NCI-H2171 treated with DMSO at 0.1 percent for 48 hours (cell line): ENCODE measurements around the gene STAT6.
"Not testable (repeated sequence)": the region's sequence is repeated elsewhere in the genome, so short reads cannot be mapped to it uniquely, and the experiment has no call there.

Experiments used
- DNase-seq: peaks from one replicate; lab custom pipeline; 2025; lab: John Stamatoyannopoulos, UW

The STAT6 gene

DNA sequence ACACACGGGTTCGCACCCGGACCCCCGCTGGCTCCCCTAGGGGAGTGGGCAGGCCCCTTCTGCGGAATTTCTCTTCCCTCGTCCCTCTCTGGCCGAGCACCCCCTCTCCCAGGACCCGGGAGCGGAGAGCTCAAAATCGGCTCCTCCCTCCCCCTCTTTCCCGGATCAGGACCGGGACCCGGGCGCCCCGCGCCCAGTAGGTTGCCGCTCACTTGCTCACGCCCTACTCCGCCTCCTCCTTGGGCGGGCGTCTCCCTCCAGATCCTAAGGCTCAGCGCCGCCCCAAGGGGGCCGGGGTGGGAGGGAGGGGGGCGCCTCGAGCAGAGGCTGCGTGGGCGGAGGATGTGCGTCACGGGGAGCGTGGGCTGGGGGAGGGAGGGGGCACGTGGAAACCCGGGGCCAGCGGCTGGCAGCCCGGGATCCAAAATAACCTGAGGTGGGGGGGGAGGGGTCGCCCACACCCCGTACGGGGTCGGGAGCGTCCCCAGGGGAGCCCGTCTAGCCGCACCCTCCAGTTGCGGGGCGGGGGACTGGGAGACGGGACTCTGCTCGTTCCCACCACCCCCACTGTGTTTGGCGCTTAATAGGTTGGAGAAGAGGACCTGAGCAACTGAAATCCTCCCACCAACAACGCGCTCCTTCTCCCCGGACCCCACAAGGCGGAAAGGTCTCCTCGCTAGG lies 24.0 kb downstream of the STAT6 start:
- peak; percentile 81 for DNase-seq

DNA sequence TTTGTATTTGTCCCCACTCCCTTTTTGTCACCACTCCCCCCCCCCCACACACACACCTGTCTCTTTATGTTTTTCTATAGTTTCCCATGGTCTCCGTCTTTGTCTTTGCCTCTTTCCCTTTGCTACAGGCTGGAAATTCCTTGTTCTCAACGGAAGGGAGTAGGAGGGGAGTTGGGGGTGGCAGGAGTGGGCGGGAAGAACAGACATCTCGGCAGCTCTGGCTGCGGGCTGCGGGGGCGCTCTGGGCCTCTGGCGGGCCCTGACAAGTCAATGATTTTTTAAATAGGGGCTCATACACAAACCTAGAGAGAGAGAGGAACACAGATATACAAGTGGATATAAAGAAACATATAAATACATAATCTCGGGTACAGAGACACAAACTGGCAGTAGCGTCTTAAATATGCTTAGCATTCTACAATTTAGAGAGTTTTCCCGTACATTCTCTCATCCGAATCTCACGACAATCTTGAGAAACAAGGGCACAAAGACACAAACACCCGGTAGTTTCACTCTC lies 24.6 kb downstream of the STAT6 start:
- peak; percentile 79 for DNase-seq

DNA sequence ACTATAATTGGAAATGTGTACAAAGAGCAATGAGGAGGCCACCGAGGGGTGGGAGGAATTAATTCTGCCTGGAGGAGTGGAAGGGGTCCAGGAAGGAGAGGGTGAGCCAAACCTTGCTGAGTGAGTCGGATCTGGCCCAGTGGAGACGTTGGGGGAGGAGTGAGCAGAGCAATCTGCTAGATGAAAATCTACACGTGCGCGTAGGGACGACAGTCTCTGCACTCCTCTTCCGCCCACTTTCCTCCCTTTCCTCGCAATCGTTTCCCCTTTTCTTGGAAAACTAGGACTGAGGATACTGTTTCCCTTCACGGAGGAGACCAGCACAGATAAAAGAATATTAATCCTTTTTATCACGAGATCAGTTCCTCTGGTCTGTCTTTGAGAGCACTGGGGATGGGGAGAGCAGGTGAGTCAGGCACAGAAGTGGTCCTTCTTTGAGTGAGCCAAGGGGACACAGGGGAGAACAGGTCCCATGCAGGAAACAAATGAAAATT lies 25.1 kb downstream of the STAT6 start:
- no peak for DNase-seq

DNA sequence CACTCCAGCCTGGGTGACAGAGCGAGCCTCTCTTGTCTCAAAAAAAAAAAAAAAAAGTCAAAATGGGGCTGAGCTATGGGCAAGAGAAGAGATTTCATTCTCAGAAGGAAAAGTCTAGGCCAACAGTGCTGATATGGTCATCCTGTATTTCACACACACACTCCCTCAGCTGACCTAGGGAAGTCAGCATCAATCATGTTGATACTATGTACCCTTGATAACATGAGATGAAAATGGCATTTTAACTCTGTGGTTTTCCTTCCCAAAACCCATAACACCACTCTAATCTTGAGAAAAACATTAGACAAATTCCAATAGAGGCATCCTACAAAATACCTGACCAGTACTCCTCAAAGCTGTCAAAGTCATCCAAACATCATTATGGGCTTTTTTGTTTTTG lies 30.3 kb downstream of the STAT6 start:
- no peak for DNase-seq

DNA sequence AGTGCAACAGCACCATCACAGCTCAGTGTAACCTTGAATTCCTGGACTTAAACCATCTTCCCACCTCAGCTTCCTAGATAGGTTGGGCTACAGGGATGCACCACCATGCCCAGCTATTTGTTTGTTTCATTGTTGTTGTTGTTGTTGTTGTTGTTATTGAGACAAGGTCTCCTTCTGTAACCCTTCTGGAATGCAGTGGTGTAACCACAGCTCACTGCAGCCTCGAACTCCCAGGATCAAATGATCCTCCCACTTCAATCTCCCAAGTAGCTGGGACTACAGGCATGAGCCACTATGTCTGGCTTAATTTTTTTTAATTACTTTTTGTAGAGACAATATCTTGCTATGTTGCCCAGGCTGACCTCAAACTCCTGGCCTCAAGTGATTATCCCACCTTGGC lies 31.3 kb downstream of the STAT6 start:
- no peak for DNase-seq

DNA sequence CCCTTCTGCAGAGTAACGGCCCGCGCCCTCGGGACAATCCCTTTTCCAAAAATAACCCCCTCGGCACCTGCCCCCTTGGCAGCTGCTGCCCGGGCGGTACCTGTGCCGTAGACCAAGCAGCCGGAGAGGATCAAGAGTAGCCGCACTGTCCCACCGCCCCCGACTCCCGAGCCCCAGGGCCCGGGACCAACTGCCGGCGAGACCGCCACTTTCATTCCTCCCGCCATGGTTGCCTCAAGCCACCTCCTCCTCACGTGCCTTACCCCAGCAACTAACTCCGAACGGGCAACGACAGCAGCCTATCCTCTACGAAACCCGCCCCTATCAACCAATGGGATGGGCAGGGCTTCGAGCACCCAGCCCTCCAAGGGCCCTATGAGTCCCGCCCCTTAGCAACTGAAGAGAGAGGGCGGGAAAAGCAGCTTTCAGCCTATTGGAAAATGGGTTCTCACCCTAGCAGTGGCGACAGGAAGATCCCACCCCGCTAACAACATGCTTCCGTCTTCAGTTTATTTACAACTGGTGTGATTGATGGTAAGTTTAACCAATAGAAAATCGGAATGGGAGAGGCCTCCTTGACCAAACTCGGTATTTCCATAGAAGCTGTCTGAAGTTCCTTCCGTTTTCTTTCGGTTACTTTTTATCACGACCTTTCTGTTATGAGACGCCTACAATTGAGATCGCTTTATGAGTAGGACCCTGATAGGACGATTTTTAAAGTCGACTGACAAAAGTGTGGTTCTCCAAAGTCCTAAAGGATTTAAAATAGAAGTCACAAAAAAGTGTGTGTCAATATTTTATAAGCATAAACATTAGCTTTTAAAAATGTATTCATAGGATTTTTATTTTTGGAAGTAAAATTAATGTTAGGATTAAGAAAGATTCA lies 32.4 kb downstream of the STAT6 start, which contains the start of gene NEMP1:
Gene NEMP1 (minus strand): TSS at position 273 of the 886 bp plus-strand sequence. CDS start 46 bp downstream, at position 227.
- DNase-seq: peak; percentile 100

DNA sequence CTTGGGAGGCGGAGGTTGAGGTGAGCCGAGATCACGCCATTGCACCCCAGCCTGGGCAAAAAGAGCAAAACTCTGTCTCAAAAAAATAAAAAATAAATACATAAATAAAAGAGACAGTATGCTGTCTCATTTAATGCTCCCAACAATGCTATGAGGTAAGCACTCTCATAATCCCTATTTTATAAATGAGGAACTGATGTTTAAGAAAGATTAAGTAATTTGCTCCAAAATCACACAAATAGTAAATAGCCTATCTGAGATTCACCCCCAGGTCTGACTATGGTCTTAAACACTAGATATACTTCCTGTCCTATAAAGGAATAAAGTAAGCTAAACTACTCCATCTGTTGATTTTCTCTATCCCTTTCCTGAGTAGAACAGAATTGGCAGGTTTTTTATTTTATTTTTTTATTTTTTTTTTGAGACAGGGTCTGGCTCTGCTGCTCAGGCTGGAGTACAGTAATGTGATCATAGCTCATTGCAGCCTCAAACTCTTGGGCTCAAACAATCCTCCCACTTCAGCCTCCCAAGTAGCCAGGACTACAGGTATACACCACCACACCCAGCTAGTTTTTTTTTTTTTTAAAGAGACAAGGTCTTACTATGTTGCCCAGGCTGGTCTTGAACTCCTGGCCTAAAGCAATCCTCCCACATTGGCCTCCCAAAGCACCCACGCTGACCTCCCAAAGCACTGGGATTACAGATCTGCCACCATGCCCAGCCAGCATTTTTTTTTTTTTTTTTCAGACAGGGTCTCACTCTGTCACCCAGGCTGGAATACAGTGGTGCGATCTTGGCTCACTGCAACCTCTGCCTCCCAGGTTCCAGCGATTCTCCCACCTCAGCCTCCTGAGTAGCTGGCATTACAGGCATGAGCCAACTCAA lies 37.4 kb downstream of the STAT6 start:
- DNase-seq: not testable (repeated sequence)

DNA sequence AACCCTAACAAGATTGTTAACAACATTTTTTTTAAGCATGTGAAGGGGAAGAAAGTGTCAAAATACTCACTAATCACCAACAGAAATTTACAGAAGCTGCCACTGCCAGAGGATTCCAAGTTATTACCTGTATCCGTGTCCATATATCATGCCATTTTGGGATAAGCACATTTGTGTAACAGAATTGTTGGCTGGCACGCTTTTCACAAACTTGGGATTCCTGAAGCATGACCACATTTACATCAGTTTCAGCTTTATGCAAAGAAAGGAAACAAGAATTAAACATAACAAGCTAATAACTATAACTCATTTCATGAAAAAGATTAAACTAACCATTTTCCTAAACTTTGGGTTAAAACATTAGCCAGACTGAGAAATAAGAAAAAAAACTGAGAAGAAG lies 38.5 kb downstream of the STAT6 start:
- DNase-seq: no peak

DNA sequence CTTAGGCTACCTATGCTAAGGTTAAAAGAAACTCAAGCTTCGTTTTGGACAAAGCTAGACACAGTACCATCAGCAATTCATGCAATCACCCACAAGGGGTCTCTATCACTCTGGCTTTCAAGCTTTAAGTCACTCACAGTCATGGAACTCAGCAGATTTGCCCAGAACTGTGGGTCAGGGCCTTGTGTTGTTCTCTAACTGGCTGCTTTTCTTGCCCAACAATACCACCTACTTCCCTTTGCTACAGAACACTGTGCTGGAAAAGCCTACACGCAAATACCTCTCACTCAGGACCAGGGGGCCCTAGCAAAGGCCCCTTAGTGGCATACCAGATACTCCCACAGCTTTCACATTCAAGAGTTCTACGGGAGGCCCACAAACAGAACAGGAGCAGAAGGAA lies 41.6 kb downstream of the STAT6 start:
- DNase-seq: peak; percentile 68

DNA sequence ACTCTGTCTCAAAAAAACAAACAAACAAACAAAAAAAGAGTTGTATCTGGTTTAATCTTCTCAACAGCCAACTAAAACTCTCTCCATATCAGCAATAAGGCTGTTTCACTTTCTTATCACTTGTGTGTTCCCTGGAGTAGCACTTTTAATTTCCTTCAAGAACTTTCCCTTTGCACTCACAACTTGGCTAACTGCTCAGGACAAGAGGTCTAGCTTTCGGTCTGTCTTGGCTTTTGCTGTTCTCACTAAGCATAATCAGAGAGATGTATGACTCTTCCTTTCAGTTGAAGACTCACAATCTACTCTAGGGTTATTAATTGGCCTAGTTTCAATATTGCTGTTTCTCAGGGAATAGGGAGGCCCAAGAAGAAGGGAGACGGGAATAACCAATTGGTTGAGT lies 44.9 kb downstream of the STAT6 start:
- no peak for DNase-seq

DNA sequence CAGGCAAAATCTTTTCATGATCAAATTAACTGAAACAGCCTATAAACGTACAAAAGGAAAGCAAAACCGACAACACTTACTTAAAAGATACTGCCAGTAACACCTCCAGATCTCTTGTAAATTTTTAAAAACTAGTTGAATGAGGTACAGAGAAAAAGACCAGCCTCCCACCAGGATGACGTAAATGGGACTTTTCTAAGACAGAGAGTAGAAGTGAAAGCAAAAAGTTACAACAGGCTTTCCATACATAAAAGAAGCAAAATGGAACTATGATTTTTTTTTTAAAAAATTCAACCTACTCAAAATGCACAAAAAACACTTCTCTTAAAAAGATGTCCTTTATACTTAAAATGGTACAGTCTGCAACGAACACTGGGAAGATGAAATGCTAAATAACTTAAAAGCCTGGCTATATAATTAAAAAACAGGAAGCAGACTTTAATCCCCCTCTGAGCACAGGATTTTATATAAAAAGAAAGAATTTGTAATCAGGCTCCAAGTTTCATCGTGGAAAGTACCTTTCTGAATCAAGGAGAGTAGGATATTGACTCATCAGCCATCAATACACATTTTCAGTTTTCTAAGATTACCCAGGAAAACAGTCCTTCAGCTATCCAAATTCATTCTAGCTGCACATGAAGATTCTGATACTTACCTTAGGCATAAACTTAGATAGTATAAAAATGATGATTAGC lies 47.0 kb downstream of the STAT6 start:
- DNase-seq: no peak

DNA sequence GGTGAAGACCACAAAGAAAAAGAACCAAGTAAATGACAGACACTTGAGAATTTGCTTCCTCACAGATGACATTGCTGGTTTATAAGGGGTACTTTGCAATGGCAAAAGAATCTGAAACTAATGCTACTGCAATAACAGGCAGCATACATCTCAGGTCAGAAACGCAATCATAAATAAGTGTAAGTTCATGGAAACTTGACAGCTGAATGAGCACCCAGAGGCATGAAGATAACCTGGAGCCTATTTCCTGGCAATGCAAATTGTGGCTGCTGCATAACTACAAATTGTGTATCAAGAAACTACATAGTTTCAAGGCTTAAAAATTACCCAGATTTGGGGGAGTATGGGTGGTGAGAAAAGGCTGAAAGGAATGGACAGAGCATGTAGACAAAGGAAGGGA lies 52.7 kb downstream of the STAT6 start:
- DNase-seq: no peak

DNA sequence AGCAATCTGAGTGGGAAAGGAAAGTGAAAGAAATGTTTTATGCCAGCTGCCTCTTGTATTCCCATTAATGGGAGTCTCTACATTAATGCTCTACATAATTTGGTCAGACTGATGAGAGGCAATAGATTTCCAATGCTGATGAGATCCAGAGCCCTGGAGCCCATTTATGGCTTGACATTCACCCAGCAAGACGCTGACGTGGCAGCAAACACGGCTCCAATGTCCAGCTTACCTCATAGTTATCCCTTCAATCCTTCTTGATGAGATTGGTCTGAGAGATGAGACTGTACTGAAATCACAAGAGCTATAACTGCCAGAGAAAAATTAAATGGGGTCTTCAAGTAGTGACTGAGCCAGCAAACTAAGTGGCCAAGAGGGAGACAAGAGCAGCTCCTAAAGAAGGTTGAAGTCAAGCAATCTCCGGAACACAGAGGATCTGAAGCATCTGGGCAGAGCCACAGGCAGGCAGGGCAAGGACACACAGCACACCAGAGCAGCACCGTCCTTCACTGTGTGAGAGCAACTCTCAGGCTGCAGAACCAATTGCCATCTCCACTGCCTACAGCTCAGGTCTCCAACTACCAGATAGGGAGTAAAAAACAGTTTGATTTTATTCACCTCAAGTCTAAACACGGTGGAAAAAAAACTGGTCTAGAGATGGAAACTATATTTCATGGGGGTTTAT lies 54.0 kb downstream of the STAT6 start:
- no peak for DNase-seq

DNA sequence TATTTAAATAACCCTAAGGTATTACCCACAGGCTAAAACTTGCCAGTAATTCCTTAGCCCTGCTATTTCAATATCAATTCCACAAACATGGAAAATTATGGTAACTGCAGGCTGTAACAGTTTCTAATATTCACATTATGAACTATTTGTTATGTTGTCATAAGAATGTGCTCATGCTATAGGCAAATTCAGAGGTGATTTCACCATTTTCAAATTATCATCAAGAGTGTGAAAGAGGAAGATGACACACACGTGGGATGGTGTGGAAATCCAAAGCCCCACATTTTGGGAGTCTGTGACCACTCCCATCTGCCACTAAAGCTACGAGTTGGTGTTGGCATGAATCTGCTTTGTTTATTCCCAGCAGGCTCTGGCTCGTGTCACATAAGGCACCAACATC lies 55.3 kb downstream of the STAT6 start:
- DNase-seq: no peak

DNA sequence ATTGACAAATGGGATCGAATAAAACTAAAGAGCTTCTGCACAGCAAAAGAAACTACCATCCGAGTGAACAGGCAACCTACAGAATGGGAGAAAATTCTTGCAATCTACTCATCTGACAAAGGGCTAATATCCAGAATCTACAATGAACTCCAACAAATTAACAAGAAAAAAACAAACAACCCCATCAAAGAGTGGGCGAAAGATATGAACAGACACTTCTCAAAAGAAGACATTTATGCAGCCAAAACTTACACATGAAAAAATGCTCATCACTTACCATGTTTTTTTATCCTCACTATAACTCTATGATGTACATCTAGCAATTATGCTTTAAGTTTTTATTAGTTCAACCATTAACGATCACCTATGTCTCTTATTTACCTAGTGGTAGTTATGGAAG lies 57.3 kb downstream of the STAT6 start:
- not testable (repeated sequence) for DNase-seq

DNA sequence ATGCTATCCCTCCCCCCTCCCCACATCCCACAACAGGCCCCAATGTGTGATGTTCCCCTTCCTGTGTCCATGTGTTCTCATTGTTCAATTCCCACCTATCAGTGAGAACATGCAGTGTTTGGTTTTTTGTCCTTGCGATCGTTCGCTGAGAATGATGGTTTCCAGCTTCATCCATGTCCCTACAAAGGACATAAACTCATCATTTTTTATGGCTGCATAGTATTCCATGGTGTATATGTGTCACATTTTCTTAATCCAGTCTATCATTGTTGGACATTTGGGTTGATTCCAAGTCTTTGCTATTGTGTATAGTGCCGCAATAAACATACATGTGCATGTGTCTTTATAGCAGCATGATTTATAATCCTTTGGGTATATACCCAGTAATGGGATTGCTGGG lies 58.0 kb downstream of the STAT6 start:
- not testable (repeated sequence) for DNase-seq

DNA sequence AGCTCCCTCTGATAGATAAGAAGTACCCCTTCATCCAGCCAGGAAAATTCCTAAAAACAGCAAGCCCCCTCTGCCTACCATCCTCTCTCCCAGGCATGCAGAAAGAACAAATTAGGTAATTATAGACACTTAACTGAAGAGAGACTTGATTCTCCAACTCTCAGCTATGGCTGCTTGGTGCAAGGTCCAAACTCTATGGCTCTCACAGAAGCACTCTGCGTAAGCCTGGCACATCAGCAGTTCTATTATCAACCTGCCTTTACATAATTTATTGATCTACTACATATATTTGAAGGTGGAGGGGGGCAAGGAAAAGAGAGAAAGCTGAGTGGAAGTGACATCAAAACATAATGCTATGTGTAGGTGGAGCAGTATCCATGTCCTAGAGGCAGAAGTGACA lies 60.2 kb downstream of the STAT6 start:
- DNase-seq: no peak

DNA sequence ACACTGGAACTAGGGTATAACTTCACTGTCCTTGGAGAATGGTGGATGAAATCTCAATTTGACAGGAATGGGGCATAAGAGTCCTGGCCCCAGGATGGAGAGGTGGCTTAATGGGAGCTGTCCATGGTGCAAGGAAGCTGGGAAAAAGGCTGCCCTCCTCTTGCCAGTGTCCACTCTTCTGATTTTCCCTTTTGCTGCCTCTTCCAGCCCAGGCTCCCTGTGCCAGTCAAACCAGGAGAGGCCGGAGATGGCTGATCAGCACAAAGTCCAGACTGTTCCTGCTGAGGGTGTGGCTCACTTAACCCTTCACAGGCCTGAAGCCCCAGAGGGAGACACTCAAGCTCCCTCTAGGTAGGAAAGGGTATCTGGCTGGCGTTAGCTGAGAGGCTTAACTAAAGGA lies 61.3 kb downstream of the STAT6 start, which contains the start of gene MYO1A:
Gene MYO1A (minus strand): TSS at position 240 of the 400 bp plus-strand sequence. CDS start 1,806 bp downstream, outside the sequence.
- DNase-seq: no peak

DNA sequence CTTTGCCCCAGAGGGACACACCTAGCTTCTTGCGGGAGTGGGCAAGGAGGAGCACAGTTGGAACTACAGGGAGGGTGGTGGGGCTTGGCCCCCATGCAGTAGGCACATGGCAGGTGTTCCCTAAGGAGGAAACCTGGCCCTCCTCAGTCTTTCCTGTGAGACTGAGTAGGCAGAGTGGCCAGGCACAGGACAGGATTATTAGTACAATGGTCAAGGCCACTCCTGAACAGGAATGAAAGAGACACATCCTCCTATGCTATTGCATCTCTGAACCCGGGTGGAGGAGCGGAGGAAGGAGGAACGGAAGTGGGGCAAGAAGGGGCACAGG lies 62.1 kb downstream of the STAT6 start:
- DNase-seq: no peak

DNA sequence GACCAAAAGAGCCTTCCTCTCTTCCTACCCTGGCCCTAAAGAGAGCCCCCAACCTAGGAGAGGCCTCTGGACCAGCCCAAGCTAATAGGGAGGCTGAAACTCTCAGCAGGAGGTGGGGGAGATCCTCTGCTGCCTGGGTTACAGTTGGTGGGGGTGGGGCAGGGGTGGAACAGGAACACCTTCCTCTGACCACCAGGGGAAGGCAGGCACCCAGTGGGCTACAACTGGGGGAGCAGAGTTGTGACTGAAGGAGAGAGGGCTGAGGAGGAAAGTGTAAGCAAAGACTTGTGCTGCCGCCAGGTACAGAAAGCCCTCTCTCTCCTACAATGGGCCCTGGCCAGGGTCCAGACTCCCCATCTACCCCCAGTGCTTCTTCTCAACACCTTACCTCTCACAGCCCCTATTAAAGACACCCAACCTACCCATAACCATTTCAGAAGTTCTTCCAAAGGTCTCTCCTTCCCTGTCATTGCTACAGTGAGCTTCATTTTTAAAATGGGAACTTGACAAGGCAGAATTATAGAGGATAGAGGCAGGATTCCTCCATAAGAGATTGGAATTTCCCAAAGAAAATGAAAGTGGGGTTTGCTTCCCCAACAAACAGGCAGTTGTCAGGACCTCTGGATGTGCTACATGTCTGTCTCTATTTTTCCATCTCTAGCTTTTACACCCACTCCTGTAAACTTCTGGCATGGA lies 62.6 kb downstream of the STAT6 start:
- DNase-seq: no peak
